Muscle layer of colon (tissue), 2 donors: ENCODE data around the gene GABRE.

Experiments
- H3K27ac ChIP-seq: one replicate; pipeline ENCODE4 v1.7.0; 2013; ENCODE audit warnings: low read depth, mild to moderate bottlenecking, low read length, moderate library complexity
- H3K27me3 ChIP-seq, 2 donors: one replicate each; pipeline ENCODE4 v1.7.0; 2013; ENCODE audit warnings: low read length in 2 of 2, mild to moderate bottlenecking in 2 of 2; ENCODE audit not compliant: insufficient read depth in 2 of 2, control insufficient read depth in 1 of 2
- H3K36me3 ChIP-seq: one replicate; pipeline ENCODE4 v1.7.0; 2013; ENCODE audit warnings: mild to moderate bottlenecking, low read length; ENCODE audit not compliant: insufficient read depth
- H3K4me1 ChIP-seq: one replicate; pipeline ENCODE4 v1.7.0; 2013; ENCODE audit warnings: mild to moderate bottlenecking, low read length; ENCODE audit not compliant: insufficient read depth
- H3K4me3 ChIP-seq, 2 donors: one replicate each; pipeline ENCODE4 v1.7.0; 2013; ENCODE audit warnings: low read length in 2 of 2, low read depth in 1 of 2, mild to moderate bottlenecking in 1 of 2, moderate library complexity in 1 of 2
- H3K9ac ChIP-seq: one replicate; pipeline ENCODE4 v1.7.0; 2013; ENCODE audit warnings: low read length
- H3K9me3 ChIP-seq: one replicate; pipeline ENCODE4 v1.7.0; 2013; ENCODE audit warnings: mild to moderate bottlenecking, low read length
- donor health status: abdominal sarcoma.
- donor health status: Adenocarcinoma of cecum.

The GABRE gene

GRCh38 chrX:151984328-151984727, 9.9 kb upstream of the GABRE start:
- H3K9ac ChIP-seq, result no peak overlapping the region

GRCh38 chrX:151983186-151983585, 8.7 kb upstream of the GABRE start:
- H3K27me3 ChIP-seq, result no peaks in the 10 kb centered on the region
- no peak overlapping the region for H3K27ac ChIP-seq
- peaks cover 4% of the 10 kb centered on the region for H3K4me1 ChIP-seq

More at GRCh38 chrX:151984328-151984727, 9.9 kb upstream of the GABRE start:
- H3K27ac ChIP-seq, result no peak overlapping the region
- no peaks in the 10 kb centered on the region for H3K27me3 ChIP-seq
- peaks cover 4% of the 10 kb centered on the region for H3K4me1 ChIP-seq
- no peaks in the 10 kb centered on the region for H3K9me3 ChIP-seq
- no peak overlapping the region for H3K4me3 ChIP-seq
- no peaks in the 10 kb centered on the region for H3K36me3 ChIP-seq

GRCh38 chrX:151982222-151982621, 7.7 kb upstream of the GABRE start:
- H3K9me3 ChIP-seq, result no peaks in the 10 kb centered on the region
- H3K27ac ChIP-seq, result no peak overlapping the region
- H3K27me3 ChIP-seq, result no peaks in the 10 kb centered on the region
- no peak overlapping the region for H3K4me3 ChIP-seq
- H3K4me1 ChIP-seq, result peaks cover 4% of the 10 kb centered on the region
- H3K9ac ChIP-seq, result no peak overlapping the region
- H3K36me3 ChIP-seq, result no peaks in the 10 kb centered on the region

More at GRCh38 chrX:151983186-151983585, 8.7 kb upstream of the GABRE start:
- no peaks in the 10 kb centered on the region for H3K36me3 ChIP-seq
- no peak overlapping the region for H3K4me3 ChIP-seq
- H3K9me3 ChIP-seq, result no peaks in the 10 kb centered on the region
- H3K9ac ChIP-seq, result no peak overlapping the region

GRCh38 chrX:151981129-151981528, 6.7 kb upstream of the GABRE start:
- H3K4me1 ChIP-seq, result peaks cover 4% of the 10 kb centered on the region

GRCh38 chrX:151977923-151978322, 3.4 kb upstream of the GABRE start:
- Histone ChIP-seq H3K27me3 (peaks cover 0 to 10% of the 10 kb centered on the region in 2 donors), H3K4me3 (no peak overlapping the region), H3K36me3 (no peaks in the 10 kb centered on the region), H3K9ac (no peak overlapping the region), H3K9me3 (no peaks in the 10 kb centered on the region), H3K4me1 (peaks cover 4% of the 10 kb centered on the region), H3K27ac (no peak overlapping the region)

More at GRCh38 chrX:151981129-151981528, 6.7 kb upstream of the GABRE start:
- no peak overlapping the region for H3K27ac ChIP-seq
- no peak overlapping the region for H3K9ac ChIP-seq
- H3K27me3 ChIP-seq, result no peaks in the 10 kb centered on the region
- no peaks in the 10 kb centered on the region for H3K36me3 ChIP-seq
- no peak overlapping the region for H3K4me3 ChIP-seq
- no peaks in the 10 kb centered on the region for H3K9me3 ChIP-seq

GRCh38 chrX:151977009-151977408, 2.5 kb upstream of the GABRE start:
- Histone ChIP-seq H3K27ac (no peak overlapping the region), H3K36me3 (no peaks in the 10 kb centered on the region), H3K4me3 (no peak overlapping the region), H3K27me3 (peaks cover 0 to 10% of the 10 kb centered on the region in 2 donors), H3K4me1 (peaks cover under 1% of the 10 kb centered on the region), H3K9me3 (no peaks in the 10 kb centered on the region), H3K9ac (no peak overlapping the region)

GRCh38 chrX:151975736-151976275, 1.3 kb upstream of the GABRE start:
- Histone ChIP-seq H3K9ac (no peak overlapping the region), H3K36me3 (no peaks in the 10 kb centered on the region), H3K4me3 (no peak overlapping the region), H3K27ac (no peak overlapping the region), H3K9me3 (no peaks in the 10 kb centered on the region), H3K4me1 (no peaks in the 10 kb centered on the region), H3K27me3 (peaks cover 0 to 10% of the 10 kb centered on the region in 2 donors)

GRCh38 chrX:151975228-151975593, 735 bp upstream of the GABRE start:
- Histone ChIP-seq H3K36me3 (no peaks in the 10 kb centered on the region), H3K9me3 (no peaks in the 10 kb centered on the region), H3K9ac (no peak overlapping the region), H3K27me3 (peaks cover 0 to 10% of the 10 kb centered on the region in 2 donors), H3K4me3 (peak overlapping the region in 1 of 2 donors; percentile 45), H3K4me1 (no peaks in the 10 kb centered on the region), H3K27ac (no peak overlapping the region)

GRCh38 chrX:151973851-151974335, 583 bp downstream of the GABRE start:
- peak overlapping the region; percentile 27 to 43 for H3K4me3 ChIP-seq
- H3K27ac ChIP-seq, result no peak overlapping the region
- H3K9me3 ChIP-seq, result no peaks in the 10 kb centered on the region
- H3K27me3 ChIP-seq, result peaks cover 0 to 10% of the 10 kb centered on the region in 2 donors
- H3K4me1 ChIP-seq, result no peaks in the 10 kb centered on the region
- H3K9ac ChIP-seq, result no peak overlapping the region
- no peaks in the 10 kb centered on the region for H3K36me3 ChIP-seq

- H3K4me1 ChIP-seq, result no peaks in the 10 kb centered on the region
- H3K9me3 ChIP-seq, result no peaks in the 10 kb centered on the region
Measured at GRCh38 chrX:151973060-151973661, 1.3 kb downstream of the GABRE start.

GRCh38 chrX:151970661-151971060, 3.8 kb downstream of the GABRE start:
- H3K9ac ChIP-seq, result no peak overlapping the region
- H3K27ac ChIP-seq, result no peak overlapping the region

More at GRCh38 chrX:151973060-151973661, 1.3 kb downstream of the GABRE start:
- peaks cover 0 to 10% of the 10 kb centered on the region in 2 donors for H3K27me3 ChIP-seq
- H3K27ac ChIP-seq, result no peak overlapping the region
- H3K36me3 ChIP-seq, result no peaks in the 10 kb centered on the region
- peak overlapping the region in 1 of 2 donors; percentile 43 for H3K4me3 ChIP-seq
- no peak overlapping the region for H3K9ac ChIP-seq

GRCh38 chrX:151970027-151970426, 4.4 kb downstream of the GABRE start:
- H3K36me3 ChIP-seq, result no peaks in the 10 kb centered on the region
- H3K27me3 ChIP-seq, result peaks cover 0 to 7% of the 10 kb centered on the region in 2 donors
- no peaks in the 10 kb centered on the region for H3K4me1 ChIP-seq
- no peak overlapping the region for H3K27ac ChIP-seq
- no peaks in the 10 kb centered on the region for H3K9me3 ChIP-seq
- H3K9ac ChIP-seq, result no peak overlapping the region
- H3K4me3 ChIP-seq, result no peak overlapping the region

More at GRCh38 chrX:151970661-151971060, 3.8 kb downstream of the GABRE start:
- H3K36me3 ChIP-seq, result no peaks in the 10 kb centered on the region
- no peaks in the 10 kb centered on the region for H3K4me1 ChIP-seq
- H3K4me3 ChIP-seq, result no peak overlapping the region
- no peaks in the 10 kb centered on the region for H3K9me3 ChIP-seq
- peaks cover 0 to 10% of the 10 kb centered on the region in 2 donors for H3K27me3 ChIP-seq
